NCI-H510A (cell line): Measurements from ENCODE around the gene JUN.
"Not testable (repeated sequence)": the region's sequence is repeated elsewhere in the genome, so short reads cannot be mapped to it uniquely, and the experiment has no call there.

Experiments
- DNase-seq: peaks from one replicate; lab custom pipeline; 2025; lab: John Stamatoyannopoulos, UW

Gene JUN

DNA sequence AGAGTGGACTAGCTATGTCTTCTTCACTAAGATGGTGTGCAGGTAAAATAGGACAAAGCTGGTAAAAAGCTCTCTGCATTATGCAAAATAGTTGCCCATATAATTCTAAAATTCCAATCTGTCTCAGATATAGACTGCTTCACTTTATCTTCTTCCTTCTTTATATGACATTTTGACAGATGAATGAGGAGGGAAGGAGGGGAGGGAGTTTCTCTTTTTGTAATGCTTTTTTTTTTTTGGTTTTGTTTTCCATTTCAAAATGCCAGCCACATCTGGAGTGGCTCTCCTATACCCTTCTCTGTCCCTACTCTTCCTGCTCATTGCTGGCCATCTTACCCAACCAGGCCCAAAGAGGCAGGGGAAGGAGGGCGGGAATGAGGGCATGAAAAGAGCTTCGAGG lies 24.2 kb upstream of the JUN start:
- no peak for DNase-seq

DNA sequence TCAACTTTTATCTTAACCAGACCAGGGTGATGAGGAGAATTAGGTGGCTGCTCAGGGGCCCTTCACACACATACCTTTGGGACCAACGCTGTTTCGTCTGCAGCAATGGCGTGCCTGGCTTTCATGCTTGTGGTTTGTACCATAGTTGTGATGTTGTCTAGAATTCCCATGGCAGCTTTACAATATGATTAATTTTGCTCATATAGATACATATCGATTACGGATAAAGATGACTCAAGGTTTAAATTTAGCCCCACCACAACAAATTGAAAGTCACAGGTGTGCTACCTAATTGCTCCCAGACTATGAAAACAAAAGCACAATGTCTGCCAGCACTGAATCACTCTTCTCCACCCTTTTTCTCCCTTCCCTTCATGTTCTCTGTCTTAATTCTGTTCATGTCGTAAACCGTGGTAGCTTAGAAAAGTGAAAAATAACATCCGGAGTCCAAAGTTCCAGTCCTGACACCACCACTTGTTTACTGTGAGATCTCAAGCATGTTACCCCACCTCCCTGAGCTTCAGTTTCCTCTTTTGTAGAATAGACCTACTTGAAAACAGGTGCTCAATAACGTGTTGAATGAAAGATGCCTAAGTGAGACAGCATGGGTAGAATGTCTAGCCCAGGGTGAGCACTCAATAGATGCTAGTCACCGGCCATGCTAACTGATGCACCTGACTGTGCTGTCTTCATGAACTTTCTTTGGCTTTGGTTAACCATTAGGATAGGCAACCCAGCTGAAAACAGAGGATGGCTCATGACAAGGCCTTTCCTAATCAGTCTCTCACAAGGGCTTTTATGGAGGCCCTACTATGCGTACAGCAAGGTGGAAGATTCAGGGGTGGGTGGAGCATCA lies 22.1 kb upstream of the JUN start:
- no peak for DNase-seq

DNA sequence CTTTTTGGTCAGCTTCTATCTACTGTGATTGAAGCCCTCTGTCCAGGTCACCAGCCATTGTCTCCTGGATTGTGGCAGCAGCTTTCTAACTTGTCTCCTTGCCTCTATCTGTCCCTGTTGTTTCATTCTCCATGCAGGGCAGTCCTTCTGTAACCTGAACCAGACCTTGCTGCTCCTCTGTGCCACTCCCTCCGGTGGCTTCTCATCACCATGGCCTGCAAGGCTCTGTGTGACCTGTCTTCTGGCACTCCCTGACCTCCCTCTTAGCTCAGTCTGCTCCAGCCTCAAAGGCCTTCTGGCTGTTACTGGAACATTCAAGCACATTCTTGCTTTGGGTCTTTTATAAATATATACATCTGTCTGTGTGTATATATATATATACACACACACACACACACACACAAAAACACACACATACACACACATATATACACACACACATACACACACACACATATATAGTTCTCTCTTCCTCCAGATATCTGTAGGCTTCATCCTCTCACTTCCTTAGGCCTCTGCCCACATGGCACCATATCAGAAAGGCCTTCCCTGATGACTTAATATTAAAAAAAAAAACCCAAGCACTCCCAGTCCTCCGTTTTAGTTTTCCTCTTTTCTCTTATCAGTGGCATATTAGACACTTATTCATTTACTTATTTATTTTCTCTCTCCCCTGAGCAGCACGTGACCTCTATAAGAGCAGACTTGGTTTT lies 21.2 kb upstream of the JUN start:
- DNase-seq: peak; percentile 34

DNA sequence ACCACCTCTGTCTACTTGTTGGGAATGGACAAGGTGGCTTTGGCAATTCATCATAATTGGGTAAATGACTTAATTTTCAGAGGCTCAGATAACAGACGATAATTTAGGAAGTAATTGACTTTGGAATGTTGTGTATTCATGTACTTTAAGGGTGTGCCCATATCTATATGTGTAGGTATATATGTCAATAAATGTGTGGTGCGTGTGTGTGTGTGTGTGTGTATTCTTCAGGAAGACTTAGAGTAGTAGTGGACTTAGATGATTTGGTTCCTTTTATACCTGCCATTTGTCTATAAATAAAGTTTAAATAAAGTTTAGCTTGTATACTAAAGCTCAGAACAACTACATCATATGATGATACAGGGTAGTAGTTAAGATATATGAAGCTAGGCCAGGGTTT lies 20.0 kb upstream of the JUN start:
- no peak for DNase-seq

DNA sequence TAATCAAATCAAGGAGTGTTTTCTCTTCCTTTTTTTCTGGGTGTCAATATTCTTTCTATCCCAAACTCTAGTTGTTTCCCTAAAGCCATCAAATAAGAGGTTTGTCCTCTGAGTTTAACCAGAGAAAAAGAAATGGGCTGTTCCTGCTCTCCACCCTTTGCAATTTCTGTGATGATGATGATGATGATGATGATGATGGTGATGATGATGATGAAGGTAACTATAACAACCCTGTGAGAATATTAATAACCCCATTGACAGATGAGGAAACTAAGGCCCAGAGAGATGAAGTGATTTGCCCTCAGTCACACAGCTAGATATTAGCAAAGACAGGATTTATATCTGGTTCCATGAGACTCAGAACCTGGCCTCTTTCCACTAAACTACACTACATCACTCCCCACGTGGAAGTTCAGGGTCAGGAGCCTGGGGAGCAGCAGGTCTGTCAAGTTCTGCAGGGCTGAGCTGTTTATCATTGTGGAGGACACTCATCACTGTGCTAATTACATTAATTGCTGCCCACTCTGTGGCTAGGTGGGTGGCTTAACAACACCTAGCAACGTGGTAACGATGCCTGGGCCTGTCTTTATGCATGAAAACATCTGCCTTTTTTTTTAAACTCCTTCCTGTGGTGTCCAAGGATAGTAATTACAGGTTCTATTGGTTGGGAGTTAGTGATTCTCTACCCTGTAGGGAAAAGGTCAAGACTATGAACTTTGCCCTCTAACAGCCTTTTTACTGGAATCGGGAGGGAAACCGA lies 19.0 kb upstream of the JUN start:
- DNase-seq: no peak

DNA sequence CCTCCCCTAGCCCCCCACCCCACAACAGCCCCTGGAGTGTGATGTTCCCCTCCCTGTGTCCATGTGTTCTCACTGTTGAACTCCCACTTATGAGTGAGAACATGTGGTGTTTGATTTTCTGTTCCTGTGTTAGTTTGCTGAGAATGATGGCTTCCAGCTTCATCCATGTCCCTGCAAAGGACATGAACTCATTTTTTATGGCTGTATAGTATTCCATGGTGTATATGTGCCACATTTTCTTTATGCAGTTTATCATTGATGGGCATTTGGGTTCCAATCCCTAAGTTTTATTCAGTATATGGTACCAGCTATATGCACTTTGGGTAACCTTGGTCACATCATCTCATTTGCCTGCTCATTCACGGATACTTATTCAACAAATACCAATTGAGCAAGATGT lies 17.4 kb upstream of the JUN start:
- not testable (repeated sequence) for DNase-seq

DNA sequence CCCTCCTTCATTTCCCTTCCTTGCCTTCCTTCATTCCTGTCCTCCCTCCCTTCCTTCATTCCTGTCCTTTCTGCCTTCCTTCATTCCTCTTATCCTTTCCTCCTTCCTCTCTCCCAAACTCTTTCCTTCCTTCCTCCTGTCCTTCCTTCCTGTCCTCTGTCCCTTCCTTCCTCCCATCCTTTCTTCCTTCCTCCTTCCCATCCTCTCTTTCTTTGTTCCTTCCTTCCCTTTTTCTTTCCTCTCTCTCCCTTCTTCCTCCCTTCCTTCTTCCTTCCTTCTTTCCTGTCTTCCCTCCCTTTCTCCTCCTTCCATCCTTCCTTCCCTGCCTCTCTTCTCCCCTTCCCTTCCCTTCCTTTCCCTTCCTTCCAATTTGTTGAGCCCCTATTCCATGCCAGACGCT lies 15.8 kb upstream of the JUN start:
- no peak for DNase-seq

DNA sequence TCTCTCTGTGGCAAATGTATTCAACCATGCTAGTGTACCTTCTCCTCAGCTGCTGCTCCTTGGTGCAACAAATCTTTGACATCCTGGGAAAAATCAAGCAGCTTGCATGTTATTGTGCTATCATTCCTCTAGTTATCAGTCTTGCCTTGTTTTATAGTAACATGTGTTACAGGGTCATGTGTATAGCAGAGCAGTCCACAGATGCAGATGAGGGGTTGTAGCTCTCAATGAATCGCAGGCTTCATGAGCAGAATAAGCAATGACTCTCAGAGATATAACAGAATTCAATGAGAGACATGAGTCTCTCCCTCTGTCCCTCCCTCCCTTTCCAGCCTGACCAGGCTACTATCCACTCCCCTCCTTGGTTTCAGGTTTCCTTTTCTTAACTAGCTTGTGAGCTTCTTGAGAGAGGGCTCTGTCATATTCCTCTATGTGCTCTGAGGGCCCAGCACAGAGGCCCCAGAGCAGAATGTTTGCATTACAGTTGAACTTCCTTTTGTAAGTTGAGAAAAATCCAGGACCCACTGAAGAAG lies 15.1 kb upstream of the JUN start:
- no peak for DNase-seq

DNA sequence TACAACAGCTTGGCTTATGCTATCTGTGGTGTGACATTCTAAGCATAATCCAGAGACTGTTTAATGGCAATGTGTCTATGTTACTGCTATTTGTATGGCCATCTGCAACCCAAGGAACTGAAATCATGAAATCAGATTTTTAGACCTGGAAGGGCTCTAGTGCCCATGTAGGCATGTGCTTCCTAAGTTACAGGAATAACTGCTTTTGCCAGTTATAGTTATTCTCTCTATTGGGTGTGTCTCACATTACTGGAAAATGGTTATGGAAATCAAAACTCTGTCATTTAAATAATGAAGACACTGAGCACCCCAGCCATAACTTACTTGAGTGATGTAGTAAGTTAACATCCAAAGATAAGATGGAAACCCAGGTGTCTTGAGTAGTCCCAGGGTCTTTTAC lies 12.6 kb upstream of the JUN start:
- no peak for DNase-seq

DNA sequence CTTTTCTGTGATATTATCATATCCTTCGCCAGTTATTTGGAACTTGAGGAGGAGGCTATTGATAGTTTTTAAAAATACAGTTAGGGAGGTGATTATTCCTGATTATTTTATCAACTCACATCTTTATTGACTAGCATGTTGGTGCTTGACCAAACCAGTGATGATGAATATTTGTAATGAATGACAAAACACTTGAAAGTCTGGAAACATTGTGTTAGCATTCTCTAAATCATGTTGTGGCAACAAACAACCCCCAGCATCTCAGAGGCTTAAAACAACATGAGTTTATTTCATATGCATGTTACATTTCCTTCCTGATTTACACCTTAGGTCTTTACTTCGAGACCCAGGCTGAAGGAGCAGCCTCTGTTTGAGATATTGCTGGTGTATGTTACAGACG lies 10.7 kb upstream of the JUN start:
- DNase-seq: no peak

DNA sequence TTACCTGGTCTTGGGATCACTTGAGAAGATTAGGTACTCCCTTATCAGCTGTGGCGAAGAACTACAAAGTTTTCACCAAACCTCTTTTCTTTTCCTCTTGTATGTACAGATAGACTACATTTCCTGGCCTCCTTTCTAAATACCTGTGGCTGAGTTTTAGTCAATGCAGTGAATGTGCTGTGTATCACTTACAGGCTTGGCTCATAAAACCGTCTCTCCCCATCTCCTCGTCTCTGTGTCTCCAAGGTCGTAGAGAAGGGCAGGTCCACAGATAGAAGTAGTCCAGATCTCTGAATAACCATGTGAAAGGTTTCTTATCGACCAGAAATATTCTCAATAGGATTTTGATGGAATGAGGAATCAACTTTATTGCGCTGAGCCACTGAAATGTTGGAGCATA lies 9.0 kb upstream of the JUN start:
- DNase-seq: no peak

DNA sequence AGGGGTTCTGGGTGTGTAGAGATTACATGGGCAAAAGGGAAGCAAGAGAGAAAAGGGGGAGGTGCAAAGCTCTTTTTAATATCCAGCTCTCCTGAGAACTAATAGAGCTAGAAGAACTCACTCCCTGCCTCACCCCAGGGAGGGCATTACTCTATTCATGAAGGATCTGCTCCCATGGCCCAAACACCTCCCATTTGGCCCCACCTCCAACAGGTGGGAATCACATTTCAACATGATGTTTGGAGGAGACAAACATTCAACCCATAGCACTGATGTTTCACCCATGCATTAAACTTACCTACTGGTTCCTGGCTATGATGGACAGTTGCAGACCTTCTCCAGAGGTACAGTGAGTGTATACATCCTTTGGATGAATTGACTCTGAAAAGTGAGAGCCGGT lies 7.3 kb upstream of the JUN start:
- no peak for DNase-seq

DNA sequence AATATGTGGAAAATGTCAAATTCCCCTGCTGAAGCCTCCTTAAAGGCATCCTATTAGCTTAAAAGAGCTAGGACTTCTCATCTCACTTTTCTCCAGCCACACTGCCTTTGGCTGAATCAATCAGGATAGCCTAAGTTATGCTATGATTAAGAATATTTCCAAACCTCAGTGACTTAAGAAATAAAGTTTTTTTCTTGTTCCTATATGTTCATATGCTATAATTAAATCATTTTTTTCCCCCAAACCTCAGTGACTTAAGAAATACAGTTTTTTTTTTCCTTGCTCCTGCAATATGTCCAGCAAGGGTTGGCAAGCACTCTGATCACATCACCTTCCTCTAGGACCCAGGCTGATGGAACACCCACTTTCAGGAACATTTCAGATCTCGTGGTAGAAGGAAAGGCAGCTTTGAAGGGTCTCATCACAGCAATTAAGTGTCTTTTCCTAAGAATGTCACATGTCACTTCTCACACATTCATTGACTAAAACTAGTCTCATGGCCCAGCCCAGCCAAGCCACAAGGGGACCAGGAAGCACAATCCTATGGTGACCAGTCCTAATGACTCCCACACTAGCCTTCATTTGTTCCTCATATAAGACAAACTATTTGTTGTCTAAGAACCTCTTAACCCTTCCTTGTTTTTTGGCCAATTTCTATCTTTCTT lies 6.3 kb upstream of the JUN start:
- DNase-seq: no peak

DNA sequence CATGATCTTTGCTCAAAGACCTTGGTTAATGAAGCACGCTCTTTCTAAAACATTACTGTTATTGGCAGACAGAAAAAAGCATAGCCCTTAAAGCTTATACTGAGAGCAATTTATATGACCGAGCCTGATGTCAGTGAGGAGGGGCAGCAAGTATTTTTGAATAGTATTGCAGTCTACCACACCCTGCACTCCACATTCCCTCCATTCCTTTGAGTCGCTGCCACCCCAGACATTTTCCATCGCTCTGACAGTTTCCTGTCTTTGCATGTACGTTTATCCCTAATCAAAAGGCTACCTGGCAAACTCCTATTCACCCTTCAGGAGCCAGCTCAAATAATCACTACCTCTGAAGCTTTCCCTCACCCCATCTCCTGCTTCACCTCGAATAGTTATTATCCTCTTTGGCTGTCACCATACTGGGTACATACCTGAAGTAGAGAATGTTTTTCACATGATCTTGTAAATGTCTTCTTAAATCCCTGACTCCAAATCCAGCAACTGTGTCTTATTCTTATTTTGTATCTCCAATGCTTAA lies 5.5 kb upstream of the JUN start:
- DNase-seq: no peak

DNA sequence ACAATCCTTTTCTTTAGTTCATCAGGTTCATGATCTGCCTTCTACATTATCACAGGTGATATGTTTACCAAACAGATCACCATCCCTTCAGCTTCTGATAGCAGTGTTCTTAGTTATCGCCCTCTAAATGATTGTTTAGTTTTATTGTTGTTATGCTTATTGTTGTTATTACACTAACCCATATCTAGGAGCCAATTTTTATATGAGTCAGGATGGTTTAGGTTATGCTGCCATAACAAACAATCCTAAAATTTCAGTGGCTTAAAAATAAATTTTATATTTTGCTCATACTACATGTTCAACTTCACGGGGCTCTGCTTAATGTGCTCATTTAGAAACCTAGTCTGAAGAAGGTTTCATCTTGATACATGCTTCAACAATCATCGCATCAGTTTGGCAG lies 4.4 kb upstream of the JUN start:
- no peak for DNase-seq

DNA sequence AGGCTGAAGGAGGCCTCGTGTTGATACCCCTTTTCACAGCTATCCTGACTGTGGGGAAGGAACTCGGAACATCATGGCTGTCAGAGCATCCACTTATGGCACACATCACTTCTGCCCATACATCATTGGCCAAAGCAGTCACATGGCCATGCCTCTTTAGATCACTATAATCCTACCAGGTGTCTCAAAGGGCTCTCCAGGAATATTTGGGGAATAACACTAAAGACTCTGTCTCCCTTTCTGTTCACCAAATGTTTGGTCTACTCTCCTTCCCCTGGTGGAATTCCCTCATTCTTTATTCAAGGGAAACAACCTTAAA lies 3.0 kb upstream of the JUN start:
- DNase-seq: no peak

DNA sequence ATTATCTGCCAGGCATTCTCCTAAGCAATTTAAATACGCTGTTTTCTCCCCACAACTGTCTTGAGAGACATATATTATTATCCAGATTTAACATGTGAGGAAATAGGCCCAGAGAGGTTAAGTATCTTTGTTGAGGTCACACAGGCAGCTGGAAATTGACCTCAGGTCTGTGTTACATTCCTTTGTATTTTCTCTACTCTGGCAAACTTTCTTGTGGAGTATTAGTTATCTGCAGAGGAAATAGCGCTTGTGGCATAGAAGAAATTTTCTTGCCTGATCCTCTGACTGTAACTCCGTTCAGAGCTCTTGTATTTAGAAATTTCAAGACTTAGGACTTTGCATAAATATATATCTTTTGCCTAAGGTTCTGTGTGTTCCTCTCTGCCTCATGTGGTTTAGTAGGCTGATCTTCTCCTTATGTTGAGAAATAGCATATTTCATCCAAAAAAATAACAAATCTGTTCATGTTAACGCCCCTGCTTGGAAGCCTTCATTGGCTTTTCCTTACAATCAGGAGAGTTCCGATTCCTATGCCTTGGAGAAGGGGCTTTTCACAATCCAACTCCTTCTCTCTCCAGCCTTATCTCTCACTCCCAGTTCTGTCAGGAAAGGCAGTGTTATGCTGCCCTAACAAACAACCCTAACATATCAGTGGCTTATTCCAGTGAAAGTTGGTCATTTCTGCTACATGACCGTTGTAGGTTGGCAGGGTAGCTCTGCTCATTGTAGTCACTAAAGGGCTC lies 2.5 kb upstream of the JUN start:
- no peak for DNase-seq

DNA sequence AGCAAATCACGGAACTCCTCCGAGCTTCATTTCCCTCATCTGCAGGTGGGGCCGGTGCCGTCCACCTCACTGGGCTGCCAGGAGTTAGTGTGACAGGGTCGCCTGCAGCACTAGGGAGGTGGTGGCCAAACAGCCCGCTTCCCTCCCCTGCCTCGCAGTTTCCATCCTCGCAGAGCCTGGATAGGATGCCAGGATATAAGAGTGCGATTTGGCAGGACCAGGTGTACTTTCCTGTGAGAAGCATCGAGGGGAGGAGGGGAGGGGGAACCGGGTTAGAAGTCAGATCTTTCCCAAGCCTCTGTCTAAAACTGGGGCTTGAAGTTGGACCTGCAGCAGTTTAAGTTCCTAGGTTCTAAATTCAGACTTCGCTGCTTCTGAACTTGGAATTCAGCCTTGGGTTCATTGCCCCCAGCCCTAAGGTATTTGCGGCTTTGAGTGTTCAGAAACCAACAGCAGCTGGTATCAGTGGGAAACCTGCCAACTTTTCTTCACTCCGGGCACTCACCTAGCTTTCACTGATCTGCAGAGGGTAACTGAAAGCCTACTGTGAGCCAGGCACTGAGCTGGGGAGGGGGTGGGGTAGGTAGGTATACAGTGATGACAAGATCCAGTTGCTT lies 1.7 kb upstream of the JUN start:
- DNase-seq: peak; percentile 92

DNA sequence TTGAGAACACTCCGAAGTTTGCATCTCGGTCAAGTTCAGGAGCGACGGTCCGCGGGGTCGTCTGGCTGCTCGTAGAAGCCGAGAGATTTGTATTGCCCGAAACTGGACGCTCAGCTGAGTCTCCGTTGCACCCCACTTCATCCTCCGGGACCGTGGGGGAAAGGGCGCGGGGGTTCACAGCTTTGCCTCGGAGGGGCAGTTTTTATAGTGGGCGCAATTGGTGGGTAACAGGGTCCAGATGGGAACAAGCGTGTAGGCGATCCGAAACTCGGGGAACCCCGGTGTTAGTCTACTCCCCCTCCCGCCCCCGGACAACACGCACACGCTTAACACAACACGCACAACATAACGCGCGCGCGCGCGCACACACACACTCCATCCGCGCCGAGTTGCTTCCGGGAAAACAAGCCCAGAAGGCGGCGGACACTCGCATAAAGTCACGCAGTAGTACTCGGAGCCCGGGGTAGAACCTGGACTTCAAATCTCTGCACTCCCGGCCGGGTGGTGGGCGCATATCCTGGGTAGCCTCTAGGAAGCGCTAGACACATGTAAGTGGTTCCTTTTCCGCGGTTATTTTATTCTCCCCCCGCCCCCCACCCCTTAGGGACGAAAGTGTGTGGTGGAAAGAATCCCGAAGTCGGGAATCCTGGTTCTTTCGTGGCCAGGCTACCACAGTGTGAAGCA lies 1.1 kb upstream of the JUN start:
- peak; percentile 84 for DNase-seq
